ENCODE measurements around the gene RPL36. TPM values are rescaled to one million over a fixed set of nuclear protein-coding genes. Genes with fewer than 3 reads are reported as not detected.

Gene RPL36
- total and polyA plus RNA-seq, 2 experiments from 2014 or later, result 637 to 990 TPM

- Histone ChIP-seq H3K4me3 (no peak overlapping the region), H3K27ac (peak overlapping the region; percentile 96), H3K4me1 (ENCODE audit: insufficient read depth) (peaks cover 8% of the 10 kb centered on the region), H3K4me2 (peak overlapping the region; percentile 99), H3K27me3 (no peaks in the 10 kb centered on the region), H3K36me3 (replicated peaks; ENCODE audit: insufficient read depth, low read depth) (no peaks in the 10 kb centered on the region), H3K9me2 (replicated peaks; ENCODE audit: insufficient read depth) (no peaks in the 10 kb centered on the region), H4K20me1 (ENCODE audit: insufficient read depth, poor library complexity, severe bottlenecking) (peaks cover 63% of the 10 kb centered on the region), H2AFZ (no peak overlapping the region), H3K9me3 (ENCODE audit: low read depth) (no peaks in the 10 kb centered on the region), H3K79me2 (peaks cover 57% of the 10 kb centered on the region)
- 83% methylated on average over 35 of the region's 42 CpGs for WGBS (ENCODE audit: low lambda C conversion rate, missing lambda C conversion rate)
- TF ChIP-seq EZH2 (IDR thresholded peaks at IDR 0.05; ENCODE audit: borderline replicate concordance) (no peak), EZH2phosphoT487 (IDR thresholded peaks at IDR 0.05; ENCODE audit: low read depth, severe bottlenecking, unreplicated experiment) (no peak)
- peak; percentile 4 for DNase-seq (ENCODE audit: low spot score)
Observed at GRCh38 chr19:5691822-5692722, 2.0 kb downstream of the RPL36 start.

- TF ChIP-seq CTCF (IDR thresholded peaks at IDR 0.05; ENCODE audit: poor library complexity), result no peak
- no peak for TF ChIP-seq EZH2phosphoT487 (IDR thresholded peaks at IDR 0.05; ENCODE audit: low read depth, severe bottlenecking, unreplicated experiment)
- TF ChIP-seq EZH2 (IDR thresholded peaks at IDR 0.05; ENCODE audit: borderline replicate concordance), result no peak
- H4K20me1 ChIP-seq (ENCODE audit: insufficient read depth, poor library complexity, severe bottlenecking), result peaks cover 63% of the 10 kb centered on the region
- no peak overlapping the region for H3K27ac ChIP-seq
- 87% methylated on average over 6 of the region's 7 CpGs for WGBS (ENCODE audit: low lambda C conversion rate, missing lambda C conversion rate)
- H3K36me3 ChIP-seq (replicated peaks; ENCODE audit: insufficient read depth, low read depth), result no peaks in the 10 kb centered on the region
- no peak overlapping the region for H3K4me2 ChIP-seq
- H3K4me3 ChIP-seq, result no peak overlapping the region
- no peak overlapping the region for H2AFZ ChIP-seq
- DNase-seq (ENCODE audit: low spot score), result peak; percentile 4
- H3K4me1 ChIP-seq (ENCODE audit: insufficient read depth), result peaks cover 8% of the 10 kb centered on the region
- no peaks in the 10 kb centered on the region for H3K9me2 ChIP-seq (replicated peaks; ENCODE audit: insufficient read depth)
- H3K9me3 ChIP-seq (ENCODE audit: low read depth), result no peaks in the 10 kb centered on the region
- H3K79me2 ChIP-seq, result peaks cover 57% of the 10 kb centered on the region
- H3K27me3 ChIP-seq, result no peaks in the 10 kb centered on the region
Observed at GRCh38 chr19:5692723-5693194, 2.7 kb downstream of the RPL36 start.

- H3K79me2 ChIP-seq, result peaks cover 57% of the 10 kb centered on the region
- DNase-seq (ENCODE audit: low spot score), result peak; percentile 10
- H2AFZ ChIP-seq, result no peak overlapping the region
- no peaks in the 10 kb centered on the region for H3K9me2 ChIP-seq (replicated peaks; ENCODE audit: insufficient read depth)
- TF ChIP-seq CTCF (IDR thresholded peaks at IDR 0.05; ENCODE audit: poor library complexity) (no peak), EZH2 (IDR thresholded peaks at IDR 0.05; ENCODE audit: borderline replicate concordance) (no peak), EZH2phosphoT487 (IDR thresholded peaks at IDR 0.05; ENCODE audit: low read depth, severe bottlenecking, unreplicated experiment) (no peak)
- WGBS (ENCODE audit: low lambda C conversion rate, missing lambda C conversion rate), result 92% methylated on average over 37 of the region's 39 CpGs
- peaks cover 63% of the 10 kb centered on the region for H4K20me1 ChIP-seq (ENCODE audit: insufficient read depth, poor library complexity, severe bottlenecking)
- no peaks in the 10 kb centered on the region for H3K27me3 ChIP-seq
- no peak overlapping the region for H3K4me2 ChIP-seq
- H3K4me1 ChIP-seq (ENCODE audit: insufficient read depth), result peaks cover 8% of the 10 kb centered on the region
- no peak overlapping the region for H3K27ac ChIP-seq
- H3K4me3 ChIP-seq, result no peak overlapping the region
- H3K9me3 ChIP-seq (ENCODE audit: low read depth), result no peaks in the 10 kb centered on the region
- no peaks in the 10 kb centered on the region for H3K36me3 ChIP-seq (replicated peaks; ENCODE audit: insufficient read depth, low read depth)
Observed at GRCh38 chr19:5693195-5694166, 3.4 kb downstream of the RPL36 start.

Measured in hepatocyte (in vitro differentiated cells).